Endodermal cell (in vitro differentiated cells): Measurements from ENCODE around the gene RPL38. TPM values are rescaled to one million over a fixed set of nuclear protein-coding genes. Genes with fewer than 3 reads are reported as not detected.

Experiments
- DNase-seq: peaks from one replicate; pipeline ENCODE4 v3.0.0-alpha.2; 2017
- H3K27ac ChIP-seq: 2 replicates; pipeline ENCODE4 v1.5.1; 2013; ENCODE audit warnings: mild to moderate bottlenecking, low read depth, low read length, moderate library complexity
- H3K27me3 ChIP-seq: 2 replicates; pipeline ENCODE4 v1.6.1; 2013; ENCODE audit warnings: mild to moderate bottlenecking, low read length, moderate library complexity; ENCODE audit not compliant: insufficient read depth, control insufficient read depth, poor library complexity, severe bottlenecking
- H3K36me3 ChIP-seq: 2 replicates; pipeline ENCODE4 v1.7.0; 2013; ENCODE audit warnings: mild to moderate bottlenecking, low read length, moderate library complexity; ENCODE audit not compliant: control insufficient read depth, insufficient read depth
- H3K4me1 ChIP-seq: one replicate; pipeline ENCODE4 v1.7.0; 2013; ENCODE audit warnings: low read length; ENCODE audit not compliant: control insufficient read depth, insufficient read depth
- H3K4me3 ChIP-seq: 2 replicates; pipeline ENCODE4 v1.5.1; 2013; ENCODE audit warnings: mild to moderate bottlenecking, low read length, moderate library complexity
- H3K9ac ChIP-seq: 2 replicates; pipeline ENCODE4 v1.6.1; 2013; ENCODE audit warnings: mild to moderate bottlenecking, low read length, moderate library complexity; ENCODE audit not compliant: poor library complexity, severe bottlenecking; ENCODE audit errors: extremely low read depth
- H3K9me3 ChIP-seq: 2 replicates; pipeline ENCODE4 v1.6.1; 2013; ENCODE audit warnings: mild to moderate bottlenecking, low read length, moderate library complexity; ENCODE audit not compliant: control insufficient read depth
- H3K27ac Mint-ChIP-seq: 2 replicates; pipeline ENCODE4 v1.8.0; 2020; ENCODE audit warnings: mixed read lengths
- H3K27me3 Mint-ChIP-seq: 2 replicates; pipeline ENCODE4 v1.8.0; 2021; ENCODE audit warnings: mild to moderate bottlenecking, mixed read lengths; ENCODE audit not compliant: insufficient read depth
- H3K36me3 Mint-ChIP-seq: 2 replicates; pipeline ENCODE4 v1.8.0; 2020; ENCODE audit warnings: low read depth, mixed read lengths
- H3K4me1 Mint-ChIP-seq: 2 replicates; pipeline ENCODE4 v1.8.0; 2020; ENCODE audit warnings: mixed read lengths
- H3K4me3 Mint-ChIP-seq: 2 replicates; pipeline ENCODE4 v1.8.0; 2020; ENCODE audit warnings: mild to moderate bottlenecking, moderate library complexity, mixed read lengths
- H3K9me3 Mint-ChIP-seq: 2 replicates; pipeline ENCODE4 v1.8.0; 2020; ENCODE audit warnings: mild to moderate bottlenecking, mixed read lengths
- WGBS, 2 experiments: methylation state at CpG; one replicate each; pipeline versions ENCODE4 v1.1.5 to v1.1.7; 2013; ENCODE audit warnings: missing lambda C conversion rate in 2 of 2, mixed read lengths in 1 of 2; ENCODE audit not compliant: insufficient coverage in 1 of 2, insufficient read length in 1 of 2; 5-methylcytosine and 5-hydroxymethylcytosine counted together
- total RNA-seq, 2 donors: library from RNA; stranded (reverse); fragmentation: NEBNext Ultra II Directional in 1 of 2; extraction: Animal tissue kit (Norgen Biotek cat#: 25700) in 1 of 2; gene quantifications; 2 replicates in 1 of 2; 3 replicates in 1 of 2; pipeline ENCODE4 v1.2.1, GENCODE V29; 2021
- TF ChIP-seq, protein P1 (sequence below): fragments of 200-600 bp; sonication (generic); conservative IDR thresholded peaks from 2 replicates; pipeline ENCODE4 v1.5.0; 2021; ENCODE audit warnings: antibody characterized with exemption, mild to moderate bottlenecking

The RPL38 gene
- total RNA-seq, 2 donors from 2014 or later, result 1,155 to 1,199 TPM

DNA sequence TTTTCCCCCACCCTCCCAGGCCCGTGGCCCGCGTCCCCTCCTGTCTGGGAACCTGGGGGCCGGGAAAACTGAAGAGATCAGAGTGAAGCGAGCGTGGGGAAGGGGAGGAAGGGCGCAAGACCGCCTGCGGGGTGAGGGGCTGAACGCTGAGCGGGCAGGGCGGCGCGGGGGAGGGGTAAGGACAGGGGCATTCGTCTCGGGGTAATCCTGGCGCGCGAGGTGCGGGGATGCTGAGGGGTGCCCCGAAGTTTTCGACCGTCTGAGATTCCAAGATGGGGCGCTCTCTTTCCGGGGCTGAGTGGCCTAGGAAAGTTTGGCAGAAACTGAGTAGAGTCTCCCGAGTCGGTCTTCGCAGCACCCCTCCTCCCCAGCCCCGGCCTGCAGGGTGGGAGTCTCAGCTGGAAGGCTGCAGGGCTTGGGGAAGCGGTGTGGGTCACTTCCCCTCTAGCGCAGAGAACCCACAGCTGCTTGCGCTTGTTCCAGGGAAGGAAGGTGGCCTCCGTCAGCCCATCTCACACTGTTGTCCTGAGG lies 10.4 kb downstream of the RPL38 start:
- Mint-ChIP-seq H3K4me1 (peaks cover 35% of the 10 kb centered on the region), H3K36me3 (peaks cover 16% of the 10 kb centered on the region), H3K4me3 (peak overlapping the region; percentile 56), H3K27ac (no peak overlapping the region), H3K27me3 (peaks cover 50% of the 10 kb centered on the region), H3K9me3 (no peaks in the 10 kb centered on the region)
- WGBS, 2 experiments, result 22 to 45% methylated on average over 8 to 33 of the region's 33 CpGs
- Histone ChIP-seq H3K27ac (no peak overlapping the region), H3K9ac (no peak overlapping the region), H3K4me3 (peak overlapping the region; percentile 53), H3K9me3 (no peaks in the 10 kb centered on the region), H3K4me1 (peaks cover 13% of the 10 kb centered on the region), H3K36me3 (peaks cover 22% of the 10 kb centered on the region), H3K27me3 (peaks cover 38% of the 10 kb centered on the region)
- TF ChIP-seq, protein P1, sequence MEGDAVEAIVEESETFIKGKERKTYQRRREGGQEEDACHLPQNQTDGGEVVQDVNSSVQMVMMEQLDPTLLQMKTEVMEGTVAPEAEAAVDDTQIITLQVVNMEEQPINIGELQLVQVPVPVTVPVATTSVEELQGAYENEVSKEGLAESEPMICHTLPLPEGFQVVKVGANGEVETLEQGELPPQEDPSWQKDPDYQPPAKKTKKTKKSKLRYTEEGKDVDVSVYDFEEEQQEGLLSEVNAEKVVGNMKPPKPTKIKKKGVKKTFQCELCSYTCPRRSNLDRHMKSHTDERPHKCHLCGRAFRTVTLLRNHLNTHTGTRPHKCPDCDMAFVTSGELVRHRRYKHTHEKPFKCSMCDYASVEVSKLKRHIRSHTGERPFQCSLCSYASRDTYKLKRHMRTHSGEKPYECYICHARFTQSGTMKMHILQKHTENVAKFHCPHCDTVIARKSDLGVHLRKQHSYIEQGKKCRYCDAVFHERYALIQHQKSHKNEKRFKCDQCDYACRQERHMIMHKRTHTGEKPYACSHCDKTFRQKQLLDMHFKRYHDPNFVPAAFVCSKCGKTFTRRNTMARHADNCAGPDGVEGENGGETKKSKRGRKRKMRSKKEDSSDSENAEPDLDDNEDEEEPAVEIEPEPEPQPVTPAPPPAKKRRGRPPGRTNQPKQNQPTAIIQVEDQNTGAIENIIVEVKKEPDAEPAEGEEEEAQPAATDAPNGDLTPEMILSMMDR, result no peak
- DNase-seq, result peak; percentile 74

DNA sequence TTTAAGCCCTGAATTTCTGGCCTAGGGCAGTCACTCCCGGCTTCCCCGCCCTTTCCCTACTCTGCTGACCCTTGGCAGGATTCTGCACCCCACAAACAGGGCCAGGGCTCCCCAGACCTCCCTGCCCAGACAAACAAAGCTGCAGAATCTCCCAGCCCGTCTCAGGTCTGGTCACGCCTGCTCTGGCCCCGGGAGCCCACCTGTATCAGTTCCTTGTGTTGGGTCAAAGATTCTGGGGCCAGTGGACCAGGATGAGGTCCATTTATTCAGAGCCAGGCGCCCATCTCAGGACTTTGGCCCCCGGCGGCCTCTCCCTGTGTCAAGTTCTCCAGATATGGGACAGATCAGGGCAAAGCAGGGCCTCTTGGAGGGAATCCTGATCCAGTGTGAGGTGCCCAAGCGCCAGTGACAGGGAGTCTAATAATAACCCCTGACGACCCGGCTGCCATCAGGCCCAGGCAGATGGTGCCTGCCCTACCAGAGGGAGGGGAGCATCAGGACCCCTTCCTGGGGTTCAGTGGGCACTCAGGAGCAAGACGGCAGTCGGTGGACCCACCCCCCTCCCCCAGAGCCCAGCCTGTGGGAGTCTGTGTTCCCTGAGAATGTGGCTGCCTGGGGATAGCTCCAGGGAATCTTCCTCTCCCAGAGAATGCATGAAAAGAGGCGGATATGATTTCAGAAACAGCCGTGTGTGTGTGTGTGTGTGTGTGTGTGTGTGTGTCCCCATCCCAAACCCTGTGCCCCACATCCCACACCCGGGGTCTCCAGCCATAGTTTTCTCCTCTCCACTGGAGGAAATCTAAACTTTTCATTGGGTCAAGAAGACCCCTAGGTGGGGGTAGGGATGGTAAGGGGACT lies 11.2 kb downstream of the RPL38 start:
- 88 to 95% methylated on average over 8 to 12 of the region's 16 CpGs for WGBS, 2 experiments
- Mint-ChIP-seq H3K27ac (no peak overlapping the region), H3K4me1 (peaks cover 31% of the 10 kb centered on the region)

DNA sequence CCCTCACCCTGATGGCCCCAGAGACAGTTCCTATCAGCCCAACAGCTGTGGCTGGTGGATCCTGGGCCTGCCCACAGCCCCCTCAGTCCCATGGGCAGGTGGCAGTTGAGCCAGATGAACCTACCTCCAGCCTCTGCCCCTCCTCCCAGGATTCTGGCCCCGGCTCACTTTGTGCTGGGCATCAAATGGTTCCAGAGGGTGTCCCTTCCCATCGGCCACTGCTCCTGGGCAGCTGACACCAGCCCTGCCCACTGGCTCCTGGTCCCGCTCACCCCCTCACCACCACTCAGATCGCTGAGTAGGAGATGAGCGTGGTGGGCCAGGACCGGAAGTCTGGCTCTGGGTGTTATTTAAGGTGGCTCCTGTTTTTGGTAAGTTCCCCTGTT lies 11.9 kb downstream of the RPL38 start:
- TF ChIP-seq, protein P1, result no peak
- Mint-ChIP-seq H3K4me3 (no peak overlapping the region), H3K36me3 (peaks cover 3% of the 10 kb centered on the region), H3K9me3 (no peaks in the 10 kb centered on the region), H3K4me1 (peaks cover 28% of the 10 kb centered on the region), H3K27me3 (peaks cover 50% of the 10 kb centered on the region), H3K27ac (no peak overlapping the region)
- no peak for DNase-seq
- peaks cover 11% of the 10 kb centered on the region for H3K4me1 ChIP-seq
- no peak overlapping the region for H3K9ac ChIP-seq
- peaks cover 8% of the 10 kb centered on the region for H3K36me3 ChIP-seq
- WGBS, 2 experiments, result 96% methylated on average over 6 of the region's 6 CpGs; no CpG with 5 or more reads in 1 of the 2 experiments
- H3K27ac ChIP-seq, result no peak overlapping the region
- H3K4me3 ChIP-seq, result no peak overlapping the region
- H3K27me3 ChIP-seq, result peaks cover 38% of the 10 kb centered on the region
- H3K9me3 ChIP-seq, result no peaks in the 10 kb centered on the region

More for the DNA sequence above, 11.2 kb downstream of the RPL38 start:
- TF ChIP-seq, protein P1, result no peak
- Histone ChIP-seq H3K9ac (no peak overlapping the region), H3K4me3 (no peak overlapping the region), H3K27ac (no peak overlapping the region), H3K36me3 (peaks cover 14% of the 10 kb centered on the region), H3K4me1 (peaks cover 11% of the 10 kb centered on the region), H3K9me3 (no peaks in the 10 kb centered on the region), H3K27me3 (peaks cover 38% of the 10 kb centered on the region)
- no peak for DNase-seq
- peaks cover 50% of the 10 kb centered on the region for H3K27me3 Mint-ChIP-seq
- peak overlapping the region; percentile 56 for H3K4me3 Mint-ChIP-seq
- H3K9me3 Mint-ChIP-seq, result no peaks in the 10 kb centered on the region
- H3K36me3 Mint-ChIP-seq, result peaks cover 9% of the 10 kb centered on the region
